Activated naive CD4-positive, alpha-beta T cell treated with anti-CD3 and anti-CD28 coated beads for 36 hours (primary cell): Measurements from ENCODE around the gene NOC3L. TPM values are rescaled to one million over a fixed set of nuclear protein-coding genes. Genes with fewer than 3 reads are reported as not detected.

ENCODE experiments used
- CTCF ChIA-PET: fragments of 350-600 bp; sonication (Branson Sonifier 250); formaldehyde crosslinking; loops from one replicate; lab custom pipeline; 2021; ENCODE audit warnings: antibody characterized with exemption; lab: Charles Lee
- DNase-seq: peaks from one replicate; pipeline ENCODE4 v3.0.0-alpha.2; 2020
- H3K27ac Mint-ChIP-seq: one replicate; pipeline ENCODE4 v1.8.0; 2021; ENCODE audit warnings: mild to moderate bottlenecking, mixed read lengths
- H3K27me3 Mint-ChIP-seq: one replicate; pipeline ENCODE4 v1.8.0; 2021; ENCODE audit warnings: low read depth, mixed read lengths
- H3K36me3 Mint-ChIP-seq: one replicate; pipeline ENCODE4 v1.8.0; 2021; ENCODE audit warnings: low read depth, mixed read lengths
- H3K4me1 Mint-ChIP-seq: one replicate; pipeline ENCODE4 v1.8.0; 2021; ENCODE audit warnings: low read depth, mixed read lengths
- H3K4me3 Mint-ChIP-seq: one replicate; pipeline ENCODE4 v1.8.0; 2021; ENCODE audit warnings: mild to moderate bottlenecking, moderate library complexity, mixed read lengths
- H3K9me3 Mint-ChIP-seq: one replicate; pipeline ENCODE4 v1.8.0; 2021; ENCODE audit warnings: mixed read lengths
- intact Hi-C: fragments of 100-400 bp; cut with micrococcal nuclease; formaldehyde crosslinking; loops from one replicate; pipeline ENCODE4 v1.15.1; 2023
- total RNA-seq, 2 experiments: library from RNA; stranded (reverse); gene quantifications; one replicate each; pipeline ENCODE4 v1.2.3, GENCODE V29; 2021

Gene NOC3L
- total RNA-seq, 2 experiments from 2014 or later: 39.3 to 40.1 TPM

DNA sequence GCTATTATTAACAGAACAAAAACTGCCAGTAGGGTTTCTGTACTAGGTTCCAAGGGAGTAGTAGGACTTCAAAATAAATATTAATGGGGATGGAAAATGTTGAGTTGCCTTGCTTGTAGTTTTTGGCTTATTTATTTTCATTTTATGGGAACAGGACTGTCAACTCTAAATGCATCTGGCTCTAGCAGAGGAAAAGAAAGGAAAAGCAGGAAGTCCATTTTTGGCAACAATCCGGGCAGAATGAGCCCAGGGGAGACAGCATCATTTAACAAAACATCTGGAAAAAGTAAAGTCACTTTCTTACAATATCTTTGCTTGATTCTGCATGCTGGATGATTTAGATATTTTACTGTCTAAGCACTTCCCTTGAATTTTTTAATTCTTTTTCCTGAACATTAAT, 69.4 kb downstream of the NOC3L start:
- CTCF ChIA-PET: no interaction called here
- no peaks in the 10 kb centered on the region for H3K36me3 Mint-ChIP-seq
- peaks cover 21% of the 10 kb centered on the region for H3K27me3 Mint-ChIP-seq
- no peak for DNase-seq
- no peaks in the 10 kb centered on the region for H3K4me1 Mint-ChIP-seq
- no peaks in the 10 kb centered on the region for H3K9me3 Mint-ChIP-seq
- H3K4me3 Mint-ChIP-seq: no peak overlapping the region
- intact Hi-C loops: no loop called here
- no peak overlapping the region for H3K27ac Mint-ChIP-seq

DNA sequence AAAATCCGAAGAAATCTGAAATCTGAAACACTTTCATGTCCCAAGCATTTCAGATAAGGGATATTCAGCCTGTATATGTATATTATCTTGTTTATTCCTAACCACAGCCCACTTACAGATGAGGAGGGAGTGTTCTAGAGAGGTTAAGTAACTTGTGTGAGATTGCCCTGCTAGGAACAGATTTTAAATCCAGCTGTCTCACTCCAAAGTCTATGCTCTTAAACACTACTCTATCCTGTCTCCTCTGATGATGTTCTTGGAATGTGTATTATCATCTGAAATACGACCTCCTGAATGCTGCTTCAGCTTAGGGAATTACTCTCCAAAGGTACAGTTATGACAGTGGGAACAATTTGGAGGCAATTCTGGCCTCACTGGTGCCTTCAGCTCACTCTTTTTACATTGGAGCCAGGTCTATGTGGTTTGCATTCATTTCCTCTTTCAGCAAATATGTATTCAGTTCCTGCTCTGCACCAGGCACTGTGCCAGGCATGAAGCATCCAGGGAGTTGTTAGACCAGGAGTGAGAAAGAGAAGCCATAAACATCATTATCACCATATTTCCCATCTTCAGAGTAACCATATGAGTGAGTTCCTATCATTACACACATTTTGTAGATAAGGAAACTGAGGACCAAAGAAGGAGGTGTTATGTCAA, 70.2 kb downstream of the NOC3L start:
- Mint-ChIP-seq H3K27ac (no peak overlapping the region), H3K4me1 (no peaks in the 10 kb centered on the region), H3K36me3 (no peaks in the 10 kb centered on the region), H3K27me3 (peaks cover 25% of the 10 kb centered on the region), H3K4me3 (no peak overlapping the region), H3K9me3 (no peaks in the 10 kb centered on the region)
- DNase-seq: no peak
- CTCF ChIA-PET: no interaction called here
- intact Hi-C loops: no loop called here

DNA sequence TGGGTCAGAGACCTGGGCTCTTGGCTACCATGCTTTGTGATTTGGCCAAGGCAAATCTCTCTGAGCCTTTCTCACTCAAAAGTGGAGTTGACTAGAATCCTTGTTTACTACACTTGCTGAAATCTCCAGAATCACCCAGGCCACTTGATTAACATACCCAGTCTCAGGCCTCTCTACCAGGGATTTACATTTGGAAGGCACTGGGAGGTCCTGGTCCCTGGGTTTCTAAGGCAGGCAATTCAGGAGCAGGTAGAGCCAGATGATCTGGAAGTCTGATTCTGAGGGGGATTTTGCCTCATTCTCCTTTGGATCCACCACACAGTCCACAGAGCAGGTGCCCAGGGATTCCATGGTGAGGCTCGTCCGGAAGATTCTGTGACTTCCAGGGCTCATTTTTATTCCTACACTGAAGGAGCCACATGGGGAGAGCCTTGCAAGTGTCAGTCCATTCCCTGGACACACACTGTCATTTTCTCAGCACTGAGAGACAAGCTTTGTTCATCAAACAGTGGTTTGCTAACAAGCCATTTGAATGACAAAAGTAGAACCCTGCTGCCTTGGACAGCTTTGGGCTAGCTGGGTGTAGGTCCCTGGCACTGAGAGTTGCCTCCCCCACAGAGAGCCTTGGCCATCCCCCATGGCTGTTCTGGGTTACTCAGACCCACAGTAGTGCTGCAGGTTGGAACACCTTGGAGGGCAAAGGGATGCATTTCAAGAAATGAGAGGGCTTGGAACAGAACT, 74.2 kb downstream of the NOC3L start:
- Mint-ChIP-seq H3K27ac (no peak overlapping the region), H3K4me3 (no peak overlapping the region), H3K4me1 (no peaks in the 10 kb centered on the region), H3K9me3 (no peaks in the 10 kb centered on the region), H3K36me3 (no peaks in the 10 kb centered on the region), H3K27me3 (peaks cover 26% of the 10 kb centered on the region)
- no peak for DNase-seq
- CTCF ChIA-PET: interaction anchor here (1.2 kb wide), 1 partner anchor 33 kb away, joined by 6 read pairs; no protein-coding TSS in a partner anchor
- intact Hi-C loops: no loop called here

DNA sequence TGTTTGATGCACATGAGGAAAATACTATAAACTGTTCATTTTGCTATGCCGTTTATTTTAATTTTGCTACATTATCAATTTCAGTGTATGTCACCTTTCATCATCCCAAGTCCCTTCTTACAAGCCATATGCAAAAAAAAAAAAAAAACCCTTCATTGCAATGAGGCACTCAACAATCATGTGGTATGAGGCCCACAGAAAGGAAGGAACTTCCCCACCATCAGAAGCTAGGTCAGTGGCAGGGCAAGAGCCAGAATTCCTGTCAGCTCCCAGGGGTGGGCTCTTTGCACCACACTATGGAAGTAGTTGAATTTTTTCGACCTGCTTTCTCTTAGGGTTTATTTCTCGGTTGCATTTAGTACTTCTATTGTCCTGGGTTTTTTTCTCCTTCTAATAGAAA, 75.4 kb downstream of the NOC3L start:
- no peak overlapping the region for H3K27ac Mint-ChIP-seq
- DNase-seq: no peak
- H3K4me1 Mint-ChIP-seq: no peaks in the 10 kb centered on the region
- intact Hi-C loops: no loop called here
- H3K36me3 Mint-ChIP-seq: no peaks in the 10 kb centered on the region
- H3K9me3 Mint-ChIP-seq: no peaks in the 10 kb centered on the region
- no peak overlapping the region for H3K4me3 Mint-ChIP-seq
- CTCF ChIA-PET: interaction anchor here (1.2 kb wide), 1 partner anchor 34 kb away, joined by 6 read pairs; no protein-coding TSS in a partner anchor
- peaks cover 24% of the 10 kb centered on the region for H3K27me3 Mint-ChIP-seq

DNA sequence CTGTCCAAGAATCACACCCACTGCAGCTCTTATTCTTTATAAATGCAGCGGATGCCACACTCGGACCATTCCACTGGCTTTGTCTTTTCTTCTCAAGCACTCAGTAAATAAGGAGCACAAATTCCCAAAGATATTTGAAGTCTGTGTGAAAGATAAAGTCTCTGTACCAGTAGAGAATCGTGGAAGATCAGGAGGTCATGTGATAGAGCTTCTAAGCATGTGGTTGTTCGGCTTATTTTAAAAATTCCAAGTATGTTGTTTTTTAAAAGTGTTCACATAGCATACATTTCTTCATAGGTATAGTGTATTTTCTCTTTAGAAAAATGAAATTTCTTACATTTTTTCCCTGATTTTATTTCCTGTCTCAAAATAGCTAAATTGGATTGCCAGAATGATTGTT, 75.8 kb downstream of the NOC3L start:
- Mint-ChIP-seq H3K9me3 (no peaks in the 10 kb centered on the region), H3K4me3 (no peak overlapping the region), H3K4me1 (no peaks in the 10 kb centered on the region), H3K27ac (no peak overlapping the region), H3K27me3 (peaks cover 26% of the 10 kb centered on the region), H3K36me3 (no peaks in the 10 kb centered on the region)
- intact Hi-C loops: no loop called here
- DNase-seq: no peak
- CTCF ChIA-PET: interaction anchor here (0.6 to 1.3 kb wide), 2 partner anchors 39 to 157 kb away, joined by 4 to 6 read pairs; no protein-coding TSS in a partner anchor

DNA sequence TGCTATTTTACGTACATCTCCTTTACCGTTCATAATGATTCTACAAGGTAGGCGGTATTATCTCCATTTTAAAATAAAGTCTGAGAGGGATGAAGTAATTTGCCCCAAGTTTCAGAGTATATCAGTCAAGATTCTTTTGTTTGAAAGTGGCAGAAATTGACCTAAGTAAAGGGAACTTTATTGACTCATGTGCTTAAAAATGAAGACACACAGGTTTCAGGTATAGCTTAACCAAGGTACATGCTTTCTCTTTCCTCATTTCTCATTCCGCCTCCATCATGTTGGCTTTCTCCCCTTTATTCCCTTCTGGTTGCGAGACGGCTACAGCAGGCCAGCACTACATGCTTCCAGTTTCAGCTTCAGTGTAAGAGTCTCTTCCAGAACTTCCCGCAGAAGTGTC, 77.5 kb downstream of the NOC3L start:
- H3K27me3 Mint-ChIP-seq: peaks cover 26% of the 10 kb centered on the region
- no peak overlapping the region for H3K27ac Mint-ChIP-seq
- no peak for DNase-seq
- intact Hi-C loops: no loop called here
- H3K4me3 Mint-ChIP-seq: no peak overlapping the region
- no peaks in the 10 kb centered on the region for H3K4me1 Mint-ChIP-seq
- CTCF ChIA-PET: no interaction called here
- no peaks in the 10 kb centered on the region for H3K36me3 Mint-ChIP-seq
- no peaks in the 10 kb centered on the region for H3K9me3 Mint-ChIP-seq

Other genes starting within 250 kb of the NOC3L start
- gene TBC1D12, start 39.6 kb upstream of the NOC3L start, total RNA-seq: under 1 TPM; 0.25 to 0.33 TPM
- gene HELLS, start 182.8 kb upstream of the NOC3L start, total RNA-seq: 100 to 1,000 TPM; 109 TPM